ENCODE data around the gene TMEM237. TPM values are rescaled to one million over a fixed set of nuclear protein-coding genes. Genes with fewer than 3 reads are reported as not detected.

The TMEM237 gene
- total RNA-seq, 6 donors from 2014 or later, result 8.2 to 17.0 (median 13.9) TPM

GRCh38 chr2:201638326-201638725 lies 5.0 kb downstream of the TMEM237 start:
- no peak for ATAC-seq (ENCODE audit: low FRiP score in 2 of 2)
- TF ChIP-seq POLR2AphosphoS5 (IDR thresholded peaks at IDR 0.05) (no peak), EP300 (IDR thresholded peaks at IDR 0.05) (no peak), POLR2A (IDR thresholded peaks at IDR 0.05) (no peak), CTCF (IDR thresholded peaks at IDR 0.05) (no peak)
- peaks cover 0 to 24% (median 3%) of the 10 kb centered on the region in 4 donors for H3K36me3 ChIP-seq
- no peak overlapping the region for H3K27ac ChIP-seq
- H3K4me3 ChIP-seq, result no peak overlapping the region
- H3K4me1 ChIP-seq, result peaks cover 0 to 9% (median under 1%) of the 10 kb centered on the region in 4 donors
- WGBS, 2 donors, result 82 to 85% methylated on average over 4 of the region's 4 CpGs
- no peak for DNase-seq
- no peaks in the 10 kb centered on the region for H3K9me3 ChIP-seq
- H3K27me3 ChIP-seq, result no peaks in the 10 kb centered on the region

DNA sequence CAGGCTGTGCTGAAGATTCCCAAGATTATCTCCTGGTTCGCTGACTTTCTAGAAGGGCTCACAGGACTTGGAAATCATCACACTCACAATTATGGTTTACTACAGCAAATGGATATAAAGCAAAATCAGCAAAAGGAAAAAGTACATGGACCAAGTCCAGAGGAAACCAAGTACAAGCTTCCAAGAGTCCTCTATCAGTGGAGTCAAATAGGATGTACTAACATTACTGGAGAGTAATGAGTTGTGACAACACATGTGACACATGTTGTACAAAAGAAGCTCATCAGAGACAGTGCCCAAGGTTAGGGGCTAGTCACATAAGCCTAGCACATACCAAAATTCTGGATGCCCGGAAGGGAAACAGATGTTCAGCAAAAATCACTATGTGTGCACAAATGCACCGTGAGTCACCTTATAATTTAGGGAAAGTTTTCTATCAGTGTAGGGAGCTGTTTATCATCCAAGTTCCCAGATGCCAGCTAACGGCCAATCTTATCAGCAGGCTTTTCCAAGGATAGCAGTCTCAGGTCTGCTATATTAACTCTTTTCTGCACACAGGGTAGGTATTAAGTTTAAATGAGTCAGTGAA lies 9.5 kb downstream of the TMEM237 start:
- Histone ChIP-seq H3K4me3 (no peak overlapping the region), H3K27me3 (no peaks in the 10 kb centered on the region), H3K36me3 (peaks cover 0 to 57% (median 10%) of the 10 kb centered on the region in 4 donors), H3K9me3 (no peaks in the 10 kb centered on the region), H3K27ac (no peak overlapping the region), H3K4me1 (no peaks in the 10 kb centered on the region)
- DNase-seq, result no peak
- ATAC-seq (ENCODE audit: low FRiP score in 2 of 2), result no peak
- TF ChIP-seq POLR2AphosphoS5 (IDR thresholded peaks at IDR 0.05) (no peak), EP300 (IDR thresholded peaks at IDR 0.05) (no peak), POLR2A (IDR thresholded peaks at IDR 0.05) (no peak), CTCF (IDR thresholded peaks at IDR 0.05) (no peak)
- WGBS, 2 donors, result 85 to 91% methylated on average over 4 of the region's 4 CpGs

GRCh38 chr2:201631041-201631440 lies 12.3 kb downstream of the TMEM237 start:
- WGBS, 2 donors, result 94 to 95% methylated on average over 8 of the region's 8 CpGs
- Histone ChIP-seq H3K27ac (no peak overlapping the region), H3K9me3 (no peaks in the 10 kb centered on the region), H3K36me3 (peaks cover 0 to 58% (median 14%) of the 10 kb centered on the region in 4 donors), H3K27me3 (no peaks in the 10 kb centered on the region), H3K4me3 (no peak overlapping the region), H3K4me1 (no peaks in the 10 kb centered on the region)
- TF ChIP-seq CTCF (IDR thresholded peaks at IDR 0.05) (no peak), POLR2A (IDR thresholded peaks at IDR 0.05) (no peak), EP300 (IDR thresholded peaks at IDR 0.05) (no peak), POLR2AphosphoS5 (IDR thresholded peaks at IDR 0.05) (no peak)
- DNase-seq (no peak), ATAC-seq (ENCODE audit: low FRiP score in 2 of 2) (no peak)

DNA sequence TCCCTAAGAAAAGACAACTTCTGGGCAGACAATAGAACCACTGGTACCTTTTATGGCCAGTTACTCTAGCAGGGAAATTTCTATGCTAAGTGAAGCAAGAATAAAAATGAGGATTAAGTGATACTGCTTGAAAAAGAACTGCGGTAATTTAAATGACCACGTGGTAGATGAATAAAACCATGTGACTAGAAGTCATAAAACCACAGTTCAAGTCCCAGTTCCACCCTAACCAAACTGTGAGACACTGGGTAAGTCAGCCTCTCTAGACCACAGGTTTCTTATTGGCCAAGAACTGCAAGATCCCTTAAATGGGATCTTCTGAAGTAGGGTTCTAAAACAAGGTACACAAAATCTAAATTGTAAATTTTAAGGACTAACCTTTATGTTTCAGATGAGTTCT lies 12.7 kb downstream of the TMEM237 start:
- ATAC-seq (ENCODE audit: low FRiP score in 2 of 2), result no peak
- 78 to 90% methylated on average over 2 of the region's 2 CpGs for WGBS, 2 donors
- no peak overlapping the region for H3K27ac ChIP-seq
- H3K4me3 ChIP-seq, result no peak overlapping the region
- peaks cover 0 to 56% (median 13%) of the 10 kb centered on the region in 4 donors for H3K36me3 ChIP-seq
- H3K27me3 ChIP-seq, result no peaks in the 10 kb centered on the region
- TF ChIP-seq EP300 (IDR thresholded peaks at IDR 0.05) (no peak), POLR2A (IDR thresholded peaks at IDR 0.05) (no peak), POLR2AphosphoS5 (IDR thresholded peaks at IDR 0.05) (no peak), CTCF (IDR thresholded peaks at IDR 0.05) (no peak)
- H3K4me1 ChIP-seq, result no peaks in the 10 kb centered on the region
- no peaks in the 10 kb centered on the region for H3K9me3 ChIP-seq
- no peak for DNase-seq

- Histone ChIP-seq H3K27ac (no peak overlapping the region), H3K27me3 (no peaks in the 10 kb centered on the region), H3K4me1 (no peaks in the 10 kb centered on the region), H3K36me3 (peaks cover 0 to 57% (median 11%) of the 10 kb centered on the region in 4 donors), H3K4me3 (no peak overlapping the region), H3K9me3 (no peaks in the 10 kb centered on the region)
- ATAC-seq (ENCODE audit: low FRiP score in 2 of 2), result no peak
- 88 to 94% methylated on average over 2 of the region's 2 CpGs for WGBS, 2 donors
- TF ChIP-seq POLR2AphosphoS5 (IDR thresholded peaks at IDR 0.05) (no peak), CTCF (IDR thresholded peaks at IDR 0.05) (no peak)
- no peak for DNase-seq
Observed at GRCh38 chr2:201628545-201628944, 14.8 kb downstream of the TMEM237 start.
